Left ventricle myocardium inferior (tissue), 1 donor: Measurements from ENCODE around the gene THSD4. TPM values are rescaled to one million over a fixed set of nuclear protein-coding genes. Genes with fewer than 3 reads are reported as not detected.
A peak's percentile ranks its signal among the peaks of the same experiment; 100 is the strongest.

Source experiments
- DNase-seq: peaks from one replicate; pipeline ENCODE4 v3.0.0-alpha.2; 2020
- H3K27ac ChIP-seq: fragments of 200-600 bp; replicated peaks from 2 replicates; pipeline ENCODE4 v1.8.0; 2021
- H3K27me3 ChIP-seq: fragments of 200-600 bp; 2 replicates; pipeline ENCODE4 v1.8.0; 2021; ENCODE audit warnings: low read depth
- H3K36me3 ChIP-seq: fragments of 200-600 bp; 2 replicates; pipeline ENCODE4 v1.8.0; 2021
- H3K4me1 ChIP-seq: fragments of 200-600 bp; 2 replicates; pipeline ENCODE4 v1.8.0; 2021
- H3K4me3 ChIP-seq: fragments of 200-600 bp; 2 replicates; pipeline ENCODE4 v1.8.0; 2021; ENCODE audit warnings: mild to moderate bottlenecking, moderate library complexity
- H3K9me3 ChIP-seq: fragments of 200-600 bp; replicated peaks from 2 replicates; pipeline ENCODE4 v1.8.0; 2021
- CTCF ChIP-seq: fragments of 200-600 bp; IDR thresholded peaks from 2 replicates; pipeline ENCODE4 v1.8.0; 2021; ENCODE audit warnings: antibody characterized with exemption, mild to moderate bottlenecking, borderline replicate concordance
- intact Hi-C: fragments of 100-400 bp; cut with micrococcal nuclease; formaldehyde crosslinking; loops from one replicate; pipeline ENCODE4 v1.11.0; 2022
- long read RNA-seq: library from polyadenylated mRNA; unstranded; transcript quantifications from one replicate; pipeline ENCODE4 v2.0.0, GENCODE V29; 2021
- total RNA-seq: library from RNA; stranded (reverse); fragmentation: NEBNext Ultra II Directional; extraction: Animal tissue kit (Norgen Biotek cat#: 25700); gene quantifications from one replicate; pipeline ENCODE4 v1.2.1, GENCODE V29; 2021
- donor health status: DM: no; HTN: yes; CAD: no; lungs with severe emphysema.

Gene THSD4
- 95.8 TPM for total RNA-seq
- long read RNA-seq, partial matches to known transcripts = 5 of 57 reads
- long read RNA-seq, other reads (novel, unspliced or antisense) = 52 of 57 reads

- Histone ChIP-seq H3K27me3 (peaks cover 6% of the 10 kb centered on the region), H3K4me3 (peak within 1 kb of the TSS; percentile 78), H3K36me3 (no peaks in the 10 kb centered on the region), H3K4me1 (peaks cover 28% of the 10 kb centered on the region), H3K27ac (peak within 1 kb of the TSS; percentile 96), H3K9me3 (no peaks in the 10 kb centered on the region)
- peak; percentile 95 for TF ChIP-seq CTCF
- intact Hi-C loops = no loop called here
- peak; percentile 75 for DNase-seq
Observed at GRCh38 chr15:71114887-71115566, at the start of gene THSD4. Gene THSD4, plus strand, starts transcription at chr15:71115471.

DNA sequence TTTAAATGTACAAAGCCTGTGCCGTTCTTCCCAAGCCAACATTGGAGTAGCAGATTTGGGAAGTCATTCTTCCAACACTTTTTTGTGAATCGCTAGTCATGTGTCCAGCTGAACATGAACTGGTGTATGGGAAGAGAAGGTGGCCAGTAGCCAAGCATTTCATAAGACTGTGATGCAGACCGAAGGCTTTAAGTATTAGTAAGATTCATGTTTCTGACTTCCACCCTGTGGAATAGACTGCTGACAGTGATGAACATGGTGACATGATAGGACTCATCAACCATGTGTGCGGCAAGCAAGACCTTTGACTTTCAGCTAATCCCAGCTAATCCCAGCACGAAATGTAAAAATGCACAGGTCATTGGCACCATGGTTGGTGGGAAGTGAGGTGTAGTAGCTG lies 48.3 kb upstream of the THSD4 start:
- Histone ChIP-seq H3K4me3 (no peak overlapping the region), H3K27ac (no peak overlapping the region), H3K9me3 (no peaks in the 10 kb centered on the region), H3K36me3 (no peaks in the 10 kb centered on the region), H3K4me1 (peaks cover 8% of the 10 kb centered on the region), H3K27me3 (no peaks in the 10 kb centered on the region)
- no peak for DNase-seq
- no peak for TF ChIP-seq CTCF
- intact Hi-C loops = no loop called here

- H3K27me3 ChIP-seq = no peaks in the 10 kb centered on the region
- no peaks in the 10 kb centered on the region for H3K36me3 ChIP-seq
- TF ChIP-seq CTCF = no peak
- peaks cover 8% of the 10 kb centered on the region for H3K9me3 ChIP-seq
- intact Hi-C loops = no loop called here
- no peak overlapping the region for H3K4me3 ChIP-seq
- H3K4me1 ChIP-seq = no peaks in the 10 kb centered on the region
- H3K27ac ChIP-seq = no peak overlapping the region
- DNase-seq = no peak
Observed at GRCh38 chr15:71069693-71070092, 45.6 kb upstream of the THSD4 start.

GRCh38 chr15:71071529-71071928 lies 43.7 kb upstream of the THSD4 start:
- Histone ChIP-seq H3K27me3 (no peaks in the 10 kb centered on the region), H3K4me1 (no peaks in the 10 kb centered on the region), H3K9me3 (peaks cover 10% of the 10 kb centered on the region), H3K4me3 (no peak overlapping the region), H3K27ac (no peak overlapping the region), H3K36me3 (no peaks in the 10 kb centered on the region)
- intact Hi-C loops = no loop called here
- TF ChIP-seq CTCF = no peak
- DNase-seq = no peak

- Histone ChIP-seq H3K9me3 (peaks cover 15% of the 10 kb centered on the region), H3K27me3 (no peaks in the 10 kb centered on the region), H3K27ac (no peak overlapping the region), H3K4me3 (no peak overlapping the region), H3K4me1 (no peaks in the 10 kb centered on the region), H3K36me3 (no peaks in the 10 kb centered on the region)
- intact Hi-C loops = no loop called here
- no peak for DNase-seq
- TF ChIP-seq CTCF = no peak
Observed at GRCh38 chr15:71072423-71072822, 42.8 kb upstream of the THSD4 start.
